Ishikawa (cell line): ENCODE measurements around the gene ATP12A.

ENCODE experiments used
- CEBPB ChIP-seq: IDR thresholded peaks from 2 replicates; pipeline ENCODE4 v1.6.1; 2012
- CREB1 ChIP-seq: IDR thresholded peaks from 2 replicates; pipeline ENCODE4 v1.6.1; 2012; ENCODE audit warnings: low read depth
- EGR1 ChIP-seq: IDR thresholded peaks from 2 replicates; pipeline ENCODE4 v1.6.1; 2012
- EP300 ChIP-seq: IDR thresholded peaks from 2 replicates; pipeline ENCODE4 v1.6.1; 2012; ENCODE audit warnings: borderline replicate concordance
- FOXM1 ChIP-seq: IDR thresholded peaks from 2 replicates; pipeline ENCODE4 v1.6.1; 2012; ENCODE audit warnings: low read depth, borderline replicate concordance
- NFIC ChIP-seq: IDR thresholded peaks from 2 replicates; pipeline ENCODE4 v1.6.1; 2012
- RAD21 ChIP-seq: IDR thresholded peaks from 2 replicates; pipeline ENCODE4 v1.6.1; 2012; ENCODE audit warnings: low read depth
- TAF1 ChIP-seq: IDR thresholded peaks from 2 replicates; pipeline ENCODE4 v1.6.1; 2012; ENCODE audit warnings: low read depth, mild to moderate bottlenecking
- TCF12 ChIP-seq: IDR thresholded peaks from 2 replicates; pipeline ENCODE4 v1.6.1; 2012; ENCODE audit warnings: low read depth
- TEAD4 ChIP-seq: IDR thresholded peaks from 2 replicates; pipeline ENCODE4 v1.6.1; 2012
- YY1 ChIP-seq: IDR thresholded peaks from 2 replicates; pipeline ENCODE4 v1.6.1; 2012; ENCODE audit warnings: low read depth
- ZBTB7A ChIP-seq: IDR thresholded peaks from 2 replicates; pipeline ENCODE4 v1.6.1; 2012; ENCODE audit warnings: low read depth
- TF ChIP-seq, protein P1 (sequence below): IDR thresholded peaks from 2 replicates; pipeline ENCODE4 v1.6.1; 2012
- TF ChIP-seq, protein P2 (sequence below): IDR thresholded peaks from 2 replicates; pipeline ENCODE4 v1.6.1; 2012
- TF ChIP-seq, protein P3 (sequence below): IDR thresholded peaks from 2 replicates; pipeline ENCODE4 v1.6.1; 2012; ENCODE audit warnings: low read depth, mild to moderate bottlenecking

The ATP12A gene

DNA sequence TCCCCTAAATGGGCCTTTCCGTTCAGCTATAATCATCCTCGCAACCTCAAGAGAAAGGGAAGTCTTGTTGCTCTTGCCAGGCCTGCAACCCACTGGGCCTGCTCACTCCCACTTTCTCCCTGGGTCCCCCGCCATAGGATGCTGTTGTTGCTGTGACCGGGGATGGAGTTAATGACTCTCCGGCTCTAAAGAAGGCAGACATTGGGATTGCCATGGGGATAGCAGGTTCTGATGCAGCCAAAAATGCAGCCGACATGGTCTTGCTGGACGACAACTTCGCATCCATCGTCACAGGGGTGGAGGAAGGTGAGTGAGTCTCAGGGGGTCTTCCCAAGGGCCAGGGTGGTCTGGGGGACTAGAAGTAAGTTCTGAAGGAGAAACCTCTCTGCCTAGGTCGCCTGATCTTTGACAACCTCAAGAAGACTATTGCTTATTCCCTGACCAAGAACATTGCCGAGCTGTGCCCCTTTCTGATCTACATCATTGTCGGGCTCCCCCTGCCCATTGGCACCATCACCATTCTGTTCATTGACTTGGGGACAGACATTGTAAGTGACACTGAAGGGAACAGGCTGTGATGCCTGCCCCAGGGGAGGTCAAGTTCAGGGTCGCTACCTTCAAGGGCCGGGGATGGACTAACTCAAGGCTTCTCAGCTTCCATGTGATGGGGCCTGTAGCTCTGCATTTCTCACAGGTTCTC is 26.8 kb downstream of the ATP12A start:
- no peak for TF ChIP-seq RAD21
- no peak for TF ChIP-seq EGR1
- no peak for TF ChIP-seq ZBTB7A
- TF ChIP-seq, protein P1, sequence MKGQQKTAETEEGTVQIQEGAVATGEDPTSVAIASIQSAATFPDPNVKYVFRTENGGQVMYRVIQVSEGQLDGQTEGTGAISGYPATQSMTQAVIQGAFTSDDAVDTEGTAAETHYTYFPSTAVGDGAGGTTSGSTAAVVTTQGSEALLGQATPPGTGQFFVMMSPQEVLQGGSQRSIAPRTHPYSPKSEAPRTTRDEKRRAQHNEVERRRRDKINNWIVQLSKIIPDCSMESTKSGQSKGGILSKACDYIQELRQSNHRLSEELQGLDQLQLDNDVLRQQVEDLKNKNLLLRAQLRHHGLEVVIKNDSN = no peak
- no peak for TF ChIP-seq EP300
- no peak for TF ChIP-seq TEAD4
- TF ChIP-seq YY1 = no peak
- no peak for TF ChIP-seq NFIC
- TF ChIP-seq TCF12 = no peak

DNA sequence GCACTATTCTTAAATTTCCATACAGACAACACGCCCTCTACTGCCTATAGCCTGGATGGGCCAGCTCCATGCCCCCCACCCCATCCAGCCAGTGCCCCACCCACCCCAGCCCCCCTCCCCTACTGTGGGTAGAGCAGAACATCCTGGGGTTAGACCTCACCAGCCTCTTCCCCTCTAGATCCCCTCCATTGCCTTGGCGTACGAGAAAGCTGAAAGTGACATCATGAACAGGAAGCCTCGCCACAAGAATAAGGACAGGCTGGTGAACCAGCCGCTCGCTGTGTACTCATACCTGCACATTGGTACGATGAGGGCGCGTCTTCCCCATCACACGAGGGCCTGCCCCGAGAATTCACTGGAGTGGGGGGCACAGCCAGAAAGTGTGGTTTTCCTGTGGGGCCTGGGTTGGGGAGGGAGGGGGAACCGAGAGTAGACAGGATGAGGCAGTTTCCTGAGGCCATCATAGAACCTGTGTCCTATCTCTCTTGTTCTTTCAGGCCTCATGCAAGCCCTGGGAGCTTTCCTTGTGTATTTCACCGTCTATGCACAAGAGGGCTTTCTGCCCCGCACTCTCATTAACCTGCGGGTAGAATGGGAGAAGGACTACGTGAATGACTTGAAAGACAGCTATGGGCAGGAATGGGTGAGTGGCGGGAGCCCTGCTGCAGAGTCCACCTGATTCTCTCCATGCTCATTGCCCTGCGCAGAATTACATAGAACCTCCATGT is 29.1 kb downstream of the ATP12A start:
- no peak for TF ChIP-seq YY1
- TF ChIP-seq, protein P2, sequence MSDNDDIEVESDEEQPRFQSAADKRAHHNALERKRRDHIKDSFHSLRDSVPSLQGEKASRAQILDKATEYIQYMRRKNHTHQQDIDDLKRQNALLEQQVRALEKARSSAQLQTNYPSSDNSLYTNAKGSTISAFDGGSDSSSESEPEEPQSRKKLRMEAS = no peak
- TF ChIP-seq CREB1 = no peak
- no peak for TF ChIP-seq TAF1
- no peak for TF ChIP-seq TCF12
- no peak for TF ChIP-seq RAD21
- no peak for TF ChIP-seq CEBPB
- no peak for TF ChIP-seq NFIC
- no peak for TF ChIP-seq EGR1
- no peak for TF ChIP-seq ZBTB7A

DNA sequence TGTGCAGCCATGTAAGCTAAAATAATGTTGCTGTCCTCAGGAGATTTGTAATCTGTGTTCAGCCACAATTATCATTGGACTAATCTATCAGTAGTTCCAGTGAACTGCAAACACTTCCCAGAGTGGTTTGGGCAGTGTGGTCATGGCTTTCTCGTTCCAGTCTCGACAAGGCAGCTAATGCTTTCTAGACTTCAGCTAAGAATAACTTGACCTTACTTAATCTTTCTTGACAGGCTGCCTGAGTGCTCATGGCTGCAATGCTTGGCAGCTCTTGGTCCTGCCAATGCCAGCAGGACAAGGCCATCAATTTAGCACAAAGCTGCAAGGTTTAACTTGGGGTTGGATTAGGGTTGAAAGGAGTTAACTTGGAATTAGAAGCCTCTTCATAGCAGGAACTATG is 32.8 kb downstream of the ATP12A start:
- TF ChIP-seq CREB1 (no peak), FOXM1 (no peak), YY1 (no peak), TEAD4 (no peak), CEBPB (no peak), NFIC (no peak), TAF1 (no peak), TCF12 (no peak)

DNA sequence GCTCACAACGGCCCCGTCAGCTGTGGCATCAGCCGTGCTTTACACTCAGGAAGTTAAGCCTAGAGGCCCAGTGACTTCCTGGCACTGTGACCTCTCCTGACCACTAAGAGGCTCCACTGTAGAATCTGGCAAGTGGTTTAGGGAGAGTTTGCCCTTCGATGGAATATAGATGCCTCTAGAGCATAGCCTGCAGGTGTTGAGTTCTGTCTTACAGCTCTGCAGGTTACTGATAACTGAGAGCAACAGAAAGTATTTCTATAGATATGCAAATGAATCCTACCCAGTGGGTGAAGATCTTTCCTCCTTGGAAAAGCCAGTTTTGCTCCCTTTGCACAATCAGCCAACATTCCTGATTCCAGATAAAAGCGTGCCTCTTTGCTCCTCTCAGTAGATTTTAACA is 35.8 kb downstream of the ATP12A start:
- TF ChIP-seq CEBPB = no peak
- no peak for TF ChIP-seq YY1
- TF ChIP-seq, protein P2 = no peak
- no peak for TF ChIP-seq TAF1
- no peak for TF ChIP-seq FOXM1
- no peak for TF ChIP-seq NFIC

DNA sequence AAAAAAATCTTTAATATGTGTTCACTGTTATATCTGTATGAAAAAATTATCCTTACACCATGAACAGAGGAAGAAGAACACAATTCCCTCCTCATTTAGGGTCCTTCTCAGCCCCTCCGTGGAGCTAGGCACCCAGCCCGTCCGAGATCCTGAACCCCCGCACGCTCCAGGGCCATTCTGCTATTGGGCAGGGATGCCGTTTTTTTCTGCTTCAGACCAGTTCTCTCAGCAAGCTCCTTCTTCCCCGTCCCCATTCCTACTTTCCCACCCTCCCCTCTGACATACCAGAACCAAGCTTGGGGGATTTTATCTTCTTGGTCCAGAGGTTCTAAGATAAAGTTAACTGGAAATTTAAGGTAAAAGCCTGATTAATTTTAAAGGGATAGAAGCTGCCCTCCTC is 36.2 kb downstream of the ATP12A start:
- TF ChIP-seq ZBTB7A = no peak
- no peak for TF ChIP-seq NFIC
- TF ChIP-seq EP300 = no peak
- TF ChIP-seq, protein P3, sequence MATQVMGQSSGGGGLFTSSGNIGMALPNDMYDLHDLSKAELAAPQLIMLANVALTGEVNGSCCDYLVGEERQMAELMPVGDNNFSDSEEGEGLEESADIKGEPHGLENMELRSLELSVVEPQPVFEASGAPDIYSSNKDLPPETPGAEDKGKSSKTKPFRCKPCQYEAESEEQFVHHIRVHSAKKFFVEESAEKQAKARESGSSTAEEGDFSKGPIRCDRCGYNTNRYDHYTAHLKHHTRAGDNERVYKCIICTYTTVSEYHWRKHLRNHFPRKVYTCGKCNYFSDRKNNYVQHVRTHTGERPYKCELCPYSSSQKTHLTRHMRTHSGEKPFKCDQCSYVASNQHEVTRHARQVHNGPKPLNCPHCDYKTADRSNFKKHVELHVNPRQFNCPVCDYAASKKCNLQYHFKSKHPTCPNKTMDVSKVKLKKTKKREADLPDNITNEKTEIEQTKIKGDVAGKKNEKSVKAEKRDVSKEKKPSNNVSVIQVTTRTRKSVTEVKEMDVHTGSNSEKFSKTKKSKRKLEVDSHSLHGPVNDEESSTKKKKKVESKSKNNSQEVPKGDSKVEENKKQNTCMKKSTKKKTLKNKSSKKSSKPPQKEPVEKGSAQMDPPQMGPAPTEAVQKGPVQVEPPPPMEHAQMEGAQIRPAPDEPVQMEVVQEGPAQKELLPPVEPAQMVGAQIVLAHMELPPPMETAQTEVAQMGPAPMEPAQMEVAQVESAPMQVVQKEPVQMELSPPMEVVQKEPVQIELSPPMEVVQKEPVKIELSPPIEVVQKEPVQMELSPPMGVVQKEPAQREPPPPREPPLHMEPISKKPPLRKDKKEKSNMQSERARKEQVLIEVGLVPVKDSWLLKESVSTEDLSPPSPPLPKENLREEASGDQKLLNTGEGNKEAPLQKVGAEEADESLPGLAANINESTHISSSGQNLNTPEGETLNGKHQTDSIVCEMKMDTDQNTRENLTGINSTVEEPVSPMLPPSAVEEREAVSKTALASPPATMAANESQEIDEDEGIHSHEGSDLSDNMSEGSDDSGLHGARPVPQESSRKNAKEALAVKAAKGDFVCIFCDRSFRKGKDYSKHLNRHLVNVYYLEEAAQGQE = no peak
- TF ChIP-seq FOXM1 = no peak
- no peak for TF ChIP-seq TCF12
- no peak for TF ChIP-seq RAD21
- TF ChIP-seq EGR1 = no peak
- TF ChIP-seq, protein P2 = no peak
- no peak for TF ChIP-seq TAF1
- TF ChIP-seq TEAD4 = no peak
- TF ChIP-seq CREB1 = no peak

DNA sequence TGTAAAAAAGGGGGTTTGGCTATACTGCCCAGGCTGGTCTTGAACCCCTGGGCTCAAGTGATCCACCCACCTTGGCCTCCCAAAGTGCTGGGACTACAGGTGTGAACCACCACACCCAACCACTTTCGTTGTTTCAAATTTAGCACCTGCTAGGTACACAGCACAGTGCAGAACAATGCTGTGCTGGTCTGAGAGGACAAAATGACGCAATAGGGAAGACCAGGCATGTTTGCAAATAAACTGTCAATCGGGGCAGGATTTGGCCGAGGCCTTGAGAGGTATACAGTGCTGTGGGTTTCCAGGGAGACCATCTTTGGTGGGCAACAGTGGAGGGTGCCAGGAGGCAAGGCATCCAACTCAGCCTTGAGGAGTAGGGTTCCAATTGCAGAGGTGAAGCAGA is 37.0 kb downstream of the ATP12A start:
- no peak for TF ChIP-seq CEBPB
- TF ChIP-seq TCF12 = no peak
- TF ChIP-seq, protein P3 = no peak
- no peak for TF ChIP-seq EP300
- TF ChIP-seq RAD21 = no peak
- TF ChIP-seq TAF1 = no peak
- no peak for TF ChIP-seq TEAD4
- TF ChIP-seq, protein P1 = no peak
- TF ChIP-seq, protein P2 = no peak
